ENCODE data around the gene MELTF. TPM values are rescaled to one million over a fixed set of nuclear protein-coding genes. Genes with fewer than 3 reads are reported as not detected.

MELTF gene
- total and polyA plus RNA-seq, 2 of the 13 experiments (the other 11 are each of a cell fraction or from before 2014, with no cell fraction given) = 3.2 to 7.5 TPM

DNA sequence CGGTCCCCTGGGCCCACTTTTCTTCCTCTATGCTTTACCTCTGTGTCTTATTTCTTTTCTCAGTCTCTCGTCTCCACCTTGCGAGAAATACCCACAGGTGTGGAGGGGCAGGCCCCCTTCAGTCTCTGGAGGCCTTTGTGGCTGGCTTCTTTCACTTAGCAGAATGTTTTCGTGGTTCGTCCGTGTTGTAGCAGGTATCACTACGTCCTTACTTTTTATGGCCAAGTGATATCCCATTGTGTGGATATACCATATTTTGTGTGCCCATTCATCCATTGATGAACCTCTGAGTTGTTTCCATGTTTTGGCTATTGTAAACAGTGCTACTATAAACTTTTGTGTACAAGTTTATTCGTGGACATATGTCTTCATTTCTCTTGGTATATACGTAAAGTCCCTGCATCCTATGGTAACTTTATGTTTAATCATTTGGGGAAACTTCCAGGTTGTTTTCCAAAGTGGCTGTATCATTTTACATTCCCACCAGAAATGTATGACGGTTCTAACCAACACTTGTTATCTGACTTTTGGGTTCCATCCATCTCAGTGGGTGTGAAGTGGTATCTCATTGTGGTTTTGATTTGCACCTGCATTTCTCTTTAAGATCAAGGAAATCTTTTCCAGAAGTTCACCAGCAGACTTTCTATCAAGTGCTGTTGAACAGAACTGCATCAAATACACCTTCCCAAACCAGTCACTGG, 66.5 kb downstream of the MELTF start (continued):
- TF ChIP-seq, protein P1, sequence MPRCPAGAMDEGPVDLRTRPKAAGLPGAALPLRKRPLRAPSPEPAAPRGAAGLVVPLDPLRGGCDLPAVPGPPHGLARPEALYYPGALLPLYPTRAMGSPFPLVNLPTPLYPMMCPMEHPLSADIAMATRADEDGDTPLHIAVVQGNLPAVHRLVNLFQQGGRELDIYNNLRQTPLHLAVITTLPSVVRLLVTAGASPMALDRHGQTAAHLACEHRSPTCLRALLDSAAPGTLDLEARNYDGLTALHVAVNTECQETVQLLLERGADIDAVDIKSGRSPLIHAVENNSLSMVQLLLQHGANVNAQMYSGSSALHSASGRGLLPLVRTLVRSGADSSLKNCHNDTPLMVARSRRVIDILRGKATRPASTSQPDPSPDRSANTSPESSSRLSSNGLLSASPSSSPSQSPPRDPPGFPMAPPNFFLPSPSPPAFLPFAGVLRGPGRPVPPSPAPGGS (CRISPR knock-in tag; IDR thresholded peaks at IDR 0.05) = no peak
- 0 out of 2 replicates have a peak, but pooled peaks have one; percentile 8 for TF ChIP-seq ATF1 (CRISPR knock-in tag; IDR thresholded peaks at IDR 0.05)
- TF ChIP-seq ZFX (CRISPR knock-in tag; IDR thresholded peaks at IDR 0.05; ENCODE audit: low read depth) = peak; percentile 49
- no peak for TF ChIP-seq FOXJ3 (CRISPR knock-in tag; IDR thresholded peaks at IDR 0.05; ENCODE audit: borderline replicate concordance)
- TF ChIP-seq ZNF557 (CRISPR knock-in tag; IDR thresholded peaks at IDR 0.05) = no peak
- no peak for TF ChIP-seq ISX (CRISPR knock-in tag; conservative IDR thresholded peaks at IDR 0.05)
- TF ChIP-seq E2F5 (CRISPR knock-in tag; conservative IDR thresholded peaks at IDR 0.05) = no peak
- no peak for TF ChIP-seq ZKSCAN1 (IDR thresholded peaks at IDR 0.05; ENCODE audit: low read length)
- TF ChIP-seq SIX1 (CRISPR knock-in tag; IDR thresholded peaks at IDR 0.05; ENCODE audit: borderline replicate concordance) = no peak
- TF ChIP-seq MEF2D (CRISPR knock-in tag; IDR thresholded peaks at IDR 0.05) = no peak; the same call in 1 of the 2 replicates
- no peak for TF ChIP-seq ZMYM3 (CRISPR knock-in tag; IDR thresholded peaks at IDR 0.05)
- TF ChIP-seq HNRNPK (IDR thresholded peaks at IDR 0.05; ENCODE audit: low read depth, low read length, poor library complexity, severe bottlenecking) = no peak
- no peak for TF ChIP-seq DMAP1 (CRISPR knock-in tag; IDR thresholded peaks at IDR 0.05)
- no peak for TF ChIP-seq SUZ12 (IDR thresholded peaks at IDR 0.05; ENCODE audit: low read depth, low read length)
- no peak for TF ChIP-seq ZNF83 (CRISPR knock-in tag; IDR thresholded peaks at IDR 0.05; ENCODE audit: borderline replicate concordance)
- no peak for TF ChIP-seq NFKB2 (CRISPR knock-in tag; IDR thresholded peaks at IDR 0.05; ENCODE audit: borderline replicate concordance)
- no peak for TF ChIP-seq TGIF2 (CRISPR knock-in tag; IDR thresholded peaks at IDR 0.05)
- no peak; the same call in 1 of the 2 replicates for TF ChIP-seq GFI1 (CRISPR knock-in tag; IDR thresholded peaks at IDR 0.05; ENCODE audit: borderline replicate concordance)
- no peak for TF ChIP-seq ATF7 (IDR thresholded peaks at IDR 0.05)
- TF ChIP-seq ATF7 (CRISPR knock-in tag; IDR thresholded peaks at IDR 0.05) = no peak
- no peak for TF ChIP-seq HOXD1 (CRISPR knock-in tag; IDR thresholded peaks at IDR 0.05)
- TF ChIP-seq, protein P2, sequence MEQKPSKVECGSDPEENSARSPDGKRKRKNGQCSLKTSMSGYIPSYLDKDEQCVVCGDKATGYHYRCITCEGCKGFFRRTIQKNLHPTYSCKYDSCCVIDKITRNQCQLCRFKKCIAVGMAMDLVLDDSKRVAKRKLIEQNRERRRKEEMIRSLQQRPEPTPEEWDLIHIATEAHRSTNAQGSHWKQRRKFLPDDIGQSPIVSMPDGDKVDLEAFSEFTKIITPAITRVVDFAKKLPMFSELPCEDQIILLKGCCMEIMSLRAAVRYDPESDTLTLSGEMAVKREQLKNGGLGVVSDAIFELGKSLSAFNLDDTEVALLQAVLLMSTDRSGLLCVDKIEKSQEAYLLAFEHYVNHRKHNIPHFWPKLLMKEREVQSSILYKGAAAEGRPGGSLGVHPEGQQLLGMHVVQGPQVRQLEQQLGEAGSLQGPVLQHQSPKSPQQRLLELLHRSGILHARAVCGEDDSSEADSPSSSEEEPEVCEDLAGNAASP (CRISPR knock-in tag; IDR thresholded peaks at IDR 0.05; ENCODE audit: borderline replicate concordance) = no peak
- no peak for TF ChIP-seq RXRA (CRISPR knock-in tag; IDR thresholded peaks at IDR 0.05)
- TF ChIP-seq CCAR2 (optimal IDR thresholded peaks at IDR 0.05; ENCODE audit: low read depth, low read length) = no peak
- TF ChIP-seq ZNF747 (CRISPR knock-in tag; IDR thresholded peaks at IDR 0.05; ENCODE audit: borderline replicate concordance) = no peak
- TF ChIP-seq ZNF510 (CRISPR knock-in tag; IDR thresholded peaks at IDR 0.05; ENCODE audit: low read depth) = 0 out of 2 replicates have a peak, but pooled peaks have one; percentile 20
- no peak for TF ChIP-seq SRSF4 (IDR thresholded peaks at IDR 0.05; ENCODE audit: low read depth, low read length, poor library complexity, severe bottlenecking)

Measured in HepG2 (cell line).